Prostate gland (tissue), 2 donors: ENCODE measurements around the gene TMEM117. TPM values are rescaled to one million over a fixed set of nuclear protein-coding genes. Genes with fewer than 3 reads are reported as not detected.

Source experiments
- DNase-seq: peaks from one replicate; pipeline ENCODE4 v3.0.0-alpha.2; 2019; ENCODE audit warnings: low spot score
- H3K27ac ChIP-seq, 2 donors: fragments of 200-600 bp; sonication (generic); 2 replicates each; pipeline ENCODE4 v1.5.1; 2017 to 2019
- H3K27me3 ChIP-seq: fragments of 200-600 bp; sonication (generic); replicated peaks from 2 replicates; pipeline ENCODE4 v1.5.1; 2019; ENCODE audit not compliant: insufficient read depth
- H3K36me3 ChIP-seq, 2 donors: fragments of 200-600 bp; sonication (generic); 1 replicate in 1 of 2; 2 replicates in 1 of 2; pipeline versions ENCODE4 v1.5.1 to v1.8.1; 2017 to 2019
- H3K4me1 ChIP-seq: fragments of 200-600 bp; sonication (generic); replicated peaks from 2 replicates; pipeline ENCODE4 v1.5.1; 2019
- H3K4me3 ChIP-seq, 2 donors: fragments of 200-600 bp; sonication (generic); 2 replicates each; pipeline ENCODE4 v1.5.1; 2017 to 2019
- H3K9me3 ChIP-seq: fragments of 200-600 bp; sonication (generic); 2 replicates; pipeline ENCODE4 v1.5.1; 2017
- CTCF ChIP-seq, 4 experiments: fragments of 200-600 bp in 2 of 4; fragments of 450-650 bp in 2 of 4; sonication (generic) in 2 of 4; IDR thresholded peaks; 1 replicate in 3 of 4; 2 replicates in 1 of 4; pipeline ENCODE4 v1.5.1; 2016 to 2019; ENCODE audit warnings: antibody characterized with exemption in 4 of 4, mild to moderate bottlenecking in 2 of 4, moderate library complexity in 2 of 4
- POLR2A ChIP-seq: fragments of 450-650 bp; IDR thresholded peaks from one replicate; pipeline ENCODE4 v1.6.1; 2016; ENCODE audit warnings: antibody characterized with exemption, mild to moderate bottlenecking
- POLR2AphosphoS5 ChIP-seq: sonication (generic); formaldehyde crosslinking; IDR thresholded peaks from one replicate; pipeline ENCODE4 v1.6.1; 2017; ENCODE audit warnings: antibody characterized with exemption
- WGBS: methylation state at CpG from one replicate; pipeline ENCODE4 v1.1.5; 2018; 5-methylcytosine and 5-hydroxymethylcytosine counted together
- intact Hi-C: fragments of 100-400 bp; cut with DNase I; formaldehyde crosslinking; loops from one replicate; pipeline ENCODE4 v1.14.2; 2022
- total RNA-seq, 2 donors: library from RNA; depleted of rRNA; stranded (reverse); fragments of >200 nt; gene quantifications; one replicate each; pipeline ENCODE4 v1.1.0, GENCODE V29; 2016

The TMEM117 gene
- total RNA-seq, 2 donors from 2014 or later = 15.5 to 26.5 TPM

GRCh38 chr12:44381341-44381740 is 545.5 kb downstream of the TMEM117 start:
- H3K4me1 ChIP-seq = no peaks in the 10 kb centered on the region
- no peaks in the 10 kb centered on the region for H3K9me3 ChIP-seq
- no peaks in the 10 kb centered on the region for H3K36me3 ChIP-seq
- no peak for DNase-seq
- intact Hi-C loops = no loop called here
- H3K4me3 ChIP-seq = no peak overlapping the region
- TF ChIP-seq POLR2AphosphoS5 (no peak), POLR2A (no peak), CTCF (IDR thresholded peaks at IDR 0.05) (no peak)
- no peaks in the 10 kb centered on the region for H3K27me3 ChIP-seq
- no peak overlapping the region for H3K27ac ChIP-seq
- 78% methylated on average over 6 of the region's 6 CpGs for WGBS

- no peaks in the 10 kb centered on the region for H3K36me3 ChIP-seq
- H3K4me3 ChIP-seq = no peak overlapping the region
- 79% methylated on average over 3 of the region's 3 CpGs for WGBS
- intact Hi-C loops = no loop called here
- H3K4me1 ChIP-seq = no peaks in the 10 kb centered on the region
- H3K27me3 ChIP-seq = no peaks in the 10 kb centered on the region
- no peaks in the 10 kb centered on the region for H3K9me3 ChIP-seq
- no peak for TF ChIP-seq CTCF (IDR thresholded peaks at IDR 0.05)
- TF ChIP-seq POLR2A = no peak
- no peak for TF ChIP-seq POLR2AphosphoS5
- no peak for DNase-seq
- H3K27ac ChIP-seq = no peak overlapping the region
These were observed 548.3 kb downstream of the TMEM117 start for GRCh38 chr12:44384136-44384535.

GRCh38 chr12:44385964-44386363 is 550.1 kb downstream of the TMEM117 start:
- Histone ChIP-seq H3K27me3 (no peaks in the 10 kb centered on the region), H3K9me3 (no peaks in the 10 kb centered on the region), H3K36me3 (no peaks in the 10 kb centered on the region), H3K4me1 (no peaks in the 10 kb centered on the region), H3K4me3 (no peak overlapping the region), H3K27ac (no peak overlapping the region)
- no peak for TF ChIP-seq POLR2AphosphoS5
- TF ChIP-seq POLR2A = no peak
- no peak for TF ChIP-seq CTCF (IDR thresholded peaks at IDR 0.05)
- intact Hi-C loops = no loop called here
- whole genome bisulfite sequencing = 71% methylated on average over 4 of the region's 4 CpGs
- no peak for DNase-seq

- intact Hi-C loops = no loop called here
- no peak for TF ChIP-seq CTCF (IDR thresholded peaks at IDR 0.05)
- no peak for TF ChIP-seq POLR2AphosphoS5
- no peak for TF ChIP-seq POLR2A
- Histone ChIP-seq H3K27ac (no peak overlapping the region), H3K9me3 (no peaks in the 10 kb centered on the region), H3K27me3 (no peaks in the 10 kb centered on the region), H3K4me1 (no peaks in the 10 kb centered on the region), H3K4me3 (no peak overlapping the region), H3K36me3 (no peaks in the 10 kb centered on the region)
- no peak for DNase-seq
These were observed 551.7 kb downstream of the TMEM117 start for GRCh38 chr12:44387581-44387980.

GRCh38 chr12:44389038-44389437 is 553.2 kb downstream of the TMEM117 start:
- no peaks in the 10 kb centered on the region for H3K9me3 ChIP-seq
- intact Hi-C loops = no loop called here
- H3K27ac ChIP-seq = no peak overlapping the region
- TF ChIP-seq CTCF (IDR thresholded peaks at IDR 0.05) (no peak), POLR2AphosphoS5 (no peak), POLR2A (no peak)
- no peaks in the 10 kb centered on the region for H3K4me1 ChIP-seq
- H3K27me3 ChIP-seq = no peaks in the 10 kb centered on the region
- no peaks in the 10 kb centered on the region for H3K36me3 ChIP-seq
- whole genome bisulfite sequencing = 95% methylated on average over 2 of the region's 2 CpGs
- H3K4me3 ChIP-seq = no peak overlapping the region
- no peak for DNase-seq
